ENCODE measurements around the gene NBEAL2. TPM values are rescaled to one million over a fixed set of nuclear protein-coding genes. Genes with fewer than 3 reads are reported as not detected.
A peak's percentile ranks its signal among the peaks of the same experiment; 100 is the strongest.
"Not testable (repeated sequence)": the region's sequence is repeated elsewhere in the genome, so short reads cannot be mapped to it uniquely, and the experiment has no call there.

Gene NBEAL2
- total RNA-seq, 1 donor from 2014 or later = 16.5 TPM

DNA sequence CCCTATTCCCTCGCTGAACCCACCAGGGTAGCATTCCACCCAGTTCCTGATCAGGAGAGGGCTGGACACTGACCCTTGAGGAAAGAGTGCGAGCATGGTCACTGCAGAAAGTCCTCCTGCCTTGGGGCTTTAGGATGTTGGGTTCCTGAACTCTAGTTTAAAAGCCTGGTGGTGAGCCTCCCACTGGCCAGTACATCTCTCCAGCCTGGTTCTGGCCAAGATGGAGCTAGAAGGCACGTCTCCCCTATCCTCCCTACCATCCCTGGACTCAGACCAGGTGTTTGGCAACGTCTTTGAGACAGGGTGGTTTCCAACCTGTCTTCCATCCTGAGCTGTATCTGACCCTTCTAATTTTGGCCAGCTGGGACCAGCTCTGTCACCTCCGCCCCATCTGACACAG lies 31.4 kb downstream of the NBEAL2 start:
- DNase-seq (ENCODE audit: low read depth in 2 of 2) = no peak

DNA sequence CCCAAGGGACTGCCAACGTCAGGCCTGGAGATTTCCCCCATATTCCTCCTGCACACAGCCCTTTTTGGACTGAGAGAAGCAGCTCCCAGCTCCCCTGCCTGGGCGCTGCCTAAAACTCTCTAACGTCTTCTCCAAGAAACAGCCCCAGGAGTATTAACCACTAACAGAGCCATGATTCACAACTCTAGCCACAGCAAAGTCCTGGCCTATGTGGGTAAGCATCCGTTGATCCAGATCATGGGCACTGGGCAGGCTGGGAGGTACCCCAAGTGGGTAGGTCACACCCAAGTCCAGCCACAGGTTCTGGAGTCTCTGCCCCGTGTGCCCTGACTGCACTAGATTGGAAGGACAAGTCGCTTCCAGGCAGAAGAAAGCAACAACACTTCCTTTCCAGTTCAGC lies 31.9 kb downstream of the NBEAL2 start:
- DNase-seq (ENCODE audit: low read depth in 2 of 2) = no peak

DNA sequence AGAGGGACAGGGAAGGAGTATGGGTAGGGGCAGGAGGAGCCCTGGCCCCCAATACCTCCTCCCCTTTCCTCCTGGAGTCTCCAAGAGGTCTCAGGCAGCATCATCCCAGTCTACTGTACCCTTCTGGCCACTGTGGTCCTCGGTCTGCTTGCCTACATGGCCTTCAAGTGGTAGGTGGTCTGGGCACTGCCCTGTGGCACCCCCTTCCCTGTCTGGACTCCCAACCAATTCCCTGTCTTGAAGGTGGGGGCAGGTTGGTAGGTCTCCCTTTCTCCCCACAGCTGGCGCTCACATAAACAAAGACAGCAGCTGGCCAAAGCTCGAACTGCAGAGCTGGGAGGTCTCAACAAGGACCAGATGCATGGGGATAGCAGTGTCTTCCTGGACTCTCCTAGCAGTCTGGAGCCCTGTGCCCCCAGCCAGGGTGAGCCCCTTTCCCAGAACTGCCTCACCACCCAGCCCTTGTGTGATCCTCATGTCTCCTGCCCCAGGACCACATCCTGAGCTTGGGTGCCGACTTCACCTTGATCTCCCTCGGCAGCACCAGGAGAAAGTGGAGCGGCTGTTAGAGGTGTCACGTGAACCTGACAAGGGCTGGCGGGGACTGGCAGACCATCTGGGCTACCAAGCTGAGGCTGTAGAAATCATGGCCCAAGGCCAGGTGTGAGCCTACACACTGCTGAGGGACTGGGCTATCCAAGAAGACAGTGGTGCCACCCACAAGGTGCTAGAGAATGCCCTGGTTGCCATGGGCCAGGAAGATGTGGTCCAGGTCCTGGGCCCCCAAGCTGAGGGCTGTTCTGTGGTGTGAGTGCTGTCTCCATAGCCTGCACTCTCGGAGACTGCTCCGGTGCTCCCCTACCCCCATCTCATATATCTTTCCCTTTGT lies 33.1 kb downstream of the NBEAL2 start:
- DNase-seq (ENCODE audit: low read depth in 2 of 2) = no peak

DNA sequence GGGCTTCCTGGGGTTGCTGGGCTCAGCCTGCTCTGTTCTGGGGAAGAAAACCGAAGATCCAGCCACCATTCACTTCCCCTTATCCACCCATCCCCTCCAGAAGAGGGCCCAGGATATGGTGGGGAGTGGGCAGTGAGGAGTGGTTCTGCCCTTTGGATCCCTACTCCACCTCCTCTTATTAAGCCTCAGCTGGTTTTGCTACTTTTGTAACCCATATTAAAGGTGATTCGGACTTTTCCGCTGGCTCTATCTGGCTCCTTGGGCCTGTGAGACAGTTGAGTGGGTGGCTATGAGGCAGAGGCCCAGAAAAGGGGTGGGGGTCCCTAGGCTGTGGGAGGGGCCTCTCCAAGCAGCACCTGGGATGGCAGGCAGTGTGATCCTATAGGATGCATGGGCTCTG lies 33.8 kb downstream of the NBEAL2 start:
- DNase-seq (ENCODE audit: low read depth in 2 of 2) = no peak

DNA sequence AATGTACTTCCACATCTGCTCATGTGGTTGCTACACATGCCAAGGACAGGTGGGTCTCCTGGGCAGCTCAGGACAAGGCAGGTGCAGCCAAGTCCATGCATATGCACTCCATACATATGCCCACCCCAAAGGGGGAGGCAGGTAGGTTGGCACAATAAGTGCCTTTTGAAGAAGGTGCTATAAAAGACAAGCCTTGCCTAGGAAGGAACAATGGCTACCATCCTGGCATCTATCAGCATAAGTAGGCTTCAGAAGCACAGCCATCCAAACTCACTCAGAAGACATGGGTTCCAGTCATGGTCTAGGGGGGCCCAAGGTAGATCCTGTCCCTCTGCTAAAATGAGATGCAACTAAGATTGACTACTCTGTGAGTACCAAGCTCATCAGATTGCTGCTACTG lies 34.6 kb downstream of the NBEAL2 start:
- DNase-seq (ENCODE audit: low read depth in 2 of 2) = no peak

DNA sequence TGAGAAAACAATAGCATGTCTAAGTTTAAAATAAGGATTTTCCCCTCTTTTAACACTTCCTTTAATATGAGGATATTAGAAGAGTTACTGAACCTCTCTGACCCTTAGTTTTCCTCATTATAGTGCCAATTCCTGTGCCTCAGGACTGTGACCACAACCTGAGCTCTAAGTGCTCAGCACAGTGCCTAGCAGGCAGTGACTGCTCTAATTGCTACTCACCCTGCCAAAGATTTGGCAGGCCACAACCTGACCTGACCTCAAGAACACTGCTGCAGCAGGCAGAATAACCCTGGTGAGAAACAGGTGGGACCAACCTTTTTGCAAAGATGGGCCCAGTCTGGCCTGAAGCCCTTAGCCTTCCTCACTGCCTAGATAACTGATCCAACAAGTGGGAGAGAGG lies 35.7 kb downstream of the NBEAL2 start:
- no peak for DNase-seq (ENCODE audit: low read depth in 2 of 2)

DNA sequence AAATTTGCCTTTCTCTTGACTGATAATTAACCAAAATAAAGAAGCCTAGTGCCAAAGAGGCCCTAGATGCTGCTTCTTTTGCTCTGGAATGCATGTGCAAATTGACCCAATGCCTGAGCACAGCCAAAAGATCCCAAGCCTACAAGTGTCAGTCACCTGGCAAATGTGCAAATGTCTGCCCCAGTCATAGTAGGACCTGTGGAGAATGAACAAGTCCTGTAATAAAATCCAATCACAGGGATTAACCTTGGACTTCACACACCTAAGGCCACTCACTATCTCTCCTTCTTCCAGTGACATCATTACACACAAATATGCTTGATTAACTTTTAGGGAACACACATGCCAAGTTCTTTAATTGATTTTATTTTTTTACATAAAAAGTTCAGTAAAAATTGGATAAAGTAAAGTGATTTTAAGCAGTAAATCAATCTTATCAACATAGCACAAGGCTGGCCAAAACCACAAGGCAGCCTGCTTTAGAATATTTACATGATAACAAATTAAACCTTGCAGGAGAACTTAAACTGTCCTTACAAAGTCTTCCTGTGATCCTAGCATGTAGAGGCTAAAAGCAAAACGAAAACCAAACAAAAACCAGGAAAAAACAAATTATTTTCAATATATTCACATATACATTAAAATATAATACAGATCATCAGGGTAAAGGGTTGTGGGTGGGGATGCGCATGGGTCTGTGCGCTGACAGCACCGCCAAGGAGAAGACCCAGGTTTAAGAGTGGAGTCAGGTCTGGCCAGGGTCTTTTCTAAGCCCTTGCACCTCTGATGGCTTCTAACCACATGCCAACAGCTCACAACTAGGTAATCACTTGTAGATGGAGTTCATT lies 36.8 kb downstream of the NBEAL2 start:
- no peak for DNase-seq (ENCODE audit: low read depth in 2 of 2)

DNA sequence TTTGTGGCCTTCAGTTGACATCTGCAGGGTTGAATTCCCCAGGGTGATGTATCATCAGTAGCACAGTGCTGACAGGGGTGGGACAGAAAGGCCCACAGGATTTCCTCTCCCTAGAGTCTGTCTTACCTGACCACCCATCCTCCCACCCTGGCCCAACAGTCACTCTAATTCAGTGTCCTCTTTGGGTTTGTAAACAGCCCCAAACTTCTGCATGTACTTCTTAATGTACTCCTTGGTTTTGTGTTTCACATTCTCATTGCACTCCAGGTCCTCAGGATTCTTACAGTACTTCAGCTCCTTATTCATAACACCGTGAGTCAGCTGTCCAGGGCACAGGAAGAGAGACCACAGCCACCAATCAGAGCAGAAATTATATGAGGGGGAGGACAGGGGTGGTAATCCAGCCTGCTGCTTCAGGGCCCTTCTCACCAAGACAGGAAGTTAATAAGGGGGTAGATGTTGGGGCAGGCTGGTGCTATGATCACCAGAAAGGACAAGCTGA lies 37.5 kb downstream of the NBEAL2 start:
- peak in 1 of 2 donors; percentile 81 for DNase-seq (ENCODE audit: low read depth in 2 of 2)

DNA sequence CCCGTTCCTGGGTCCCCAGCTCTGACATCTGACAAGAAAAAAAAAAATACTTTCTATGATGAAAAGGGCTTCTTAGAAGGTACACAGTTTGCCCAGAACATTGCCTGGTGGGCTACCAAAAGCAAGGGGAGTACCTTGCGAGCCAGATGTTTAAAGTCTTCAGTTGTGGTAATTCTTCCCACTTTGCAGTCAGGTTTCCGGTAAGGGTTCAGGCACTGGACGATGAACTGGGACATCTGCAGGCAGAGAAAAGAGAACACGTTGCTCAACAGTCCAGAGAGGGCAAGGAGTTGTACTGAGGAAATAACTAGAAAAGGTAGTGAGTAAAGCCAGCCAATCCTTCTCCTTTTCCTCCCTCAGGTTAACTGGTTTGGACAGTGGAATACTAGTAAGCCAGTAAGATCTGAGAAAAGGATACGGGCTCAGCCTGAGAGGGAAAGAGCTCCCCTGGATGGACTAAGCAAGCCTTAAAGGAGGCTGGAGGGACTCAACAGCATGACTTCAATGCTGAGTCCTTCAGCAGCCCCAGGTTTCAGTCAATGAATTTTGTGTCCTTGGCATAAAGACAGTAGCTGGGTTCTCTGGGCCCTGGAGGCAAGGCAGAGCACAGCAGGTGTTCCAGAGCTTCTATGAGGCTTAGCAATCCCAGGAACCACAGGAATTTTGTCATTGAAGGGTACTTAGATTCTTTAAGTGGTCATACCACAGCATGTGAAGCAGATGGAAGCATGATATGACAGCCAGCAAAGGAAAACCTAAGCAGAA lies 38.2 kb downstream of the NBEAL2 start:
- DNase-seq (ENCODE audit: low read depth in 2 of 2) = no peak

DNA sequence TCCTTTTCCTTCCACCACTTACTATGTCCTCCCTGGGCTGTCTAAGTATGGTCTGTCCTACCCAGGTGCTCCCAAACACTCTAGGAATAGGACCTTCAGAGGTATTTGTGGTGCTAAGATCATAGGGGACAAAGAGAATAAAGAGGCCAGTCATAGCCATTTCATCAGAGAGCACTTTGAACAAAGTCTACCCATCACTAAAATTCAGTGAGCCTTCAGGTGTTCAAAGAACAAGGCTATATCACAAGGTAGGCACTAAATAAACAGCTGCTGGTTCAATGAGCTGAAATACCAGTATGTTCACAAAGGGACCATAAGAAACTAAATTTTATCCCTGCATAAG lies 38.8 kb downstream of the NBEAL2 start:
- DNase-seq (ENCODE audit: low read depth in 2 of 2) = no peak

DNA sequence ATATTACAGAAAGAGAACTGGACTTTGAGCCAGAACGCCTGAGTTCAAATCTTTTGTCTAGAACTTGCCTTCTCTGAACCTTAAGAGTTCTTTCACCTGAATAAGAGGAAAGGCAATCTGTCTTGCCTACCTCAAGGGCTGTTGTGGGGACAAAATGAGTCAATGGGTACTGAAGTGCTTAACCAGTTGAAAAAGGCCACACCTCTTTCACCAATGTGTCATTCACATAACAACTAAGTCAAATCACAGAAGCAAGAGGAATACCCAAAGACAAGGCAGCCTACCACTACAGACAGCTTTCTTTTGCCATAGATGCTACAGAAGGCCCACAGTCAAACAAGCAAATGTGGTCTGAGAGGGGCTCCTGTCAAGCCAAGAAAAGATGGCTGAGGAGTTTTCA lies 39.7 kb downstream of the NBEAL2 start:
- DNase-seq (ENCODE audit: low read depth in 2 of 2) = no peak

DNA sequence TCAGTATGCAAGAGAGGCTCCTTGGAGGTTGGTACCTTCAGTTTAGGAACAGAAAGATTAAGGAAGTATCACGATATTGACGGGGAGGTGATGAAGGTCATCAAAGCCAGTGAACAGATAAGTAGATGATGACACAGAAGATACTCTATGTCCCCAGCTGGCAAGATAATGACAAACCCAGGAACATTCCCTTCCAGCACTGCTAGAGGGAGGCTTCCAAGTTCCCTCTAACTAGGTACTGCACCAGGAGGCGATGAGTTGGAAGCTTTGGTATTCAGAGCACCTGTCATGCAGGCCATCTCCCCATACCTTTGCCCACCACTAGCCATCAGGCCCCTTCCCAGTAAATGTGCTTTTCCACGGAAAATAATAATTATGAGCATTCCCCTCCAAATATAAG lies 40.8 kb downstream of the NBEAL2 start:
- no peak for DNase-seq (ENCODE audit: low read depth in 2 of 2)

DNA sequence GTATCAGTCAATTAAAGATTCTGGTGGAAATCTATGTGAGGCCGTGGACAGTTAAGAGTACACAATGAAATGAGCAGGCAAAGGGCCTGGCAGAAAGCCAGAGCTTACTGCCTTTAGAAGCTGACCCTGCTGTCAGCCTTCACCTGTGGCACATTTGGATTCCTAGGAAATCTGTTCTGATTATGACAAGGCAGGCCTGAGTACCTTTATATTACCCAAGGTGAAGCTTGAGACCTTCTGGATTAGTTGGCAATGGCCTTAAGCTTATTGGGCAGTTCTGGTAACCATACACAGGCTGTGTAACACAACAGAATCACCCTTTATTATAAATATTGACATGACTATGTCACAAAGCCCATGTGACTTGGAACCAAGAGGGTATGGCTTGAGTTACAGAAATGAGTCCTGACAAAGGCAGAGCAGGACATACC lies 43.2 kb downstream of the NBEAL2 start:
- peak; percentile 51 to 54 for DNase-seq (ENCODE audit: low read depth in 2 of 2)

DNA sequence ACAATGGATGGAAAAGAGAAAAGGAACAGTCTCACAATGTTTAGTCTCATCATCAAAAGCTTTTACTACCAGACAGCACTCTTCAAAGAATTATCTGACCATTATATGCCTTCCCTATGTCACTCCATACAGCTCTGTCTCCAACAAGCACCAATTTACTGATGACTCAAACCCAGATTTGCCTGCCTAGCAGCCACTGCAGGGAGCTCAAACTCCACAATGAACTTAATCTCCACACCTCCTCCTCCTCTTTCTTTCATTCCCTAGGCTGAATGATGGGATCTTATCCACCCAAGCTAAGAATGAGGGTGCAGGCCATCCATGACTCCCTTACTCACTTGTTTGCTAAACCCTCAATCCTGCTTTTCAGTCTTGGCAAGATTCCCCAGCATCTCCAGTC lies 45.5 kb downstream of the NBEAL2 start:
- DNase-seq (ENCODE audit: low read depth in 2 of 2) = no peak

DNA sequence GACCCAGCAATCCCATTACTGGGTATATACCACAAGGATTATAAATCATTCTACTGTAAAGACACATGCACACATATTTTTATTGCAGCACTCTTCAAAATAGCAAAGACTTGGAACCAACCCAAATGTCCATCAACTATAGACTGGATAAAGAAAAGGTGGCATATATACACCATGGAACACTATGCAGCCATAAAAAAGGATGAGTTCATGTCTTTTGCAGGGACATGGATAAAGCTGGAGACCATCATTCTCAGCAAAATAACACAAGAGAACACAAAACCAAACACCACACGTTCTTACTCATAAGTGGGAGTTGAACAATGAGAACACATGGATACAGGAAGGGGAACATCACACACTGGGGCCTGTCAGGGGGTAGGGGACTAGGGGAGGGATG lies 47.0 kb downstream of the NBEAL2 start:
- not testable (repeated sequence) for DNase-seq (ENCODE audit: low read depth in 2 of 2)

DNA sequence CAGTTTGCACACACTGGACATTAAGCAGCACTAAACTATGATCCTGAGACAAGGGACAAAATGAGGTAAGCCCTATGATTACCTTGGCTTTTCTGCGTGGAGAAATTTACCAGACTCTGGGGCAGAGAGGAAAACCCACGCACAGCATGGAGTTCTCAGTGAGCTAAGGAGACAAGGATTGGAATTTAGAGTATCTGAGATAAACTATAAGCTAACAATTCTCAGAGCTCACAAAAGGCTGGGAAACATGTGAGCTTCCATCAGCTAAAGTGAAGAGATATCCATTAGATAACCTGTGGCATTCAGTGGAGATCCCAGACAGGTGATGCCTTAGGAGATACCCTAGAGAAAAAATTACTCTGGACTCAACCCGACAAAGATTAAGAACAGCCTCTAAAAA lies 48.7 kb downstream of the NBEAL2 start:
- no peak for DNase-seq (ENCODE audit: low read depth in 2 of 2)

DNA sequence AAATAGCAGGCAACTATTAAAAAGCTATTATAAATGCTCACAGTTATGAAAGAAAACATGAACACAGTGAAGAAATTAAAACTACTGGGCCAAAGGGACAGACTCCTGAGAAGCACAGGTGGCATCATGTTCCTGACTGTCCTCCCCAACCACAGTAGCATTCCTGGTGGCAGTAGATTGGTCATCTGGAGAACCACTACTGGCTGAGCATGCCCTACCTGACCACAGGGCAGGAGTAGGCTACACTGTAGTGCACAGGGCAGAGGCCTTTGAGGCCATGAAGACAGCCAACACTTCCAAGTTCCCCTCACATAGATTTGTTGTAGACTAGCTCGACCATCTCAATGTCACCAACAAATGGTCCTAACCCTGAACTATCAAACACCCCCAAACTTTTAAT lies 49.2 kb downstream of the NBEAL2 start:
- DNase-seq (ENCODE audit: low read depth in 2 of 2) = no peak

DNA sequence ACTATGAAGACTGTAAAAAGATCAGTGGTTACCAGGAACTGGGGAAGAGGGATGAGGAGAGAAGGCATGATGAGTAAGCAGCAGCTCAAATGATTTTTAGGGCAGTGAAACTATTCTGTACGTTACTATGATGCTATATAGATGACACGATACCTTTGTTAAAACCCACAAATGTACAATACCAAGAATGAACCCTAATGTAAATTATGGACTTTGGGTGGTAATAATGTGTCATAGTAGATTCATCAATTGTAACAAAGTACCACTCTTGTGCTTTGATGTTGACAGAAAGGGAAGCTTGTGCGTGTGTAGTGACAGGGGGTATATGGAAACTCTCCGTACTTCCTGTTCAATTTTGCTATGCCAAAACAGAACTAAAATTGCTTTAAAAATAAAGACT lies 51.6 kb downstream of the NBEAL2 start:
- DNase-seq (ENCODE audit: low read depth in 2 of 2) = peak in 1 of 2 donors; percentile 48

DNA sequence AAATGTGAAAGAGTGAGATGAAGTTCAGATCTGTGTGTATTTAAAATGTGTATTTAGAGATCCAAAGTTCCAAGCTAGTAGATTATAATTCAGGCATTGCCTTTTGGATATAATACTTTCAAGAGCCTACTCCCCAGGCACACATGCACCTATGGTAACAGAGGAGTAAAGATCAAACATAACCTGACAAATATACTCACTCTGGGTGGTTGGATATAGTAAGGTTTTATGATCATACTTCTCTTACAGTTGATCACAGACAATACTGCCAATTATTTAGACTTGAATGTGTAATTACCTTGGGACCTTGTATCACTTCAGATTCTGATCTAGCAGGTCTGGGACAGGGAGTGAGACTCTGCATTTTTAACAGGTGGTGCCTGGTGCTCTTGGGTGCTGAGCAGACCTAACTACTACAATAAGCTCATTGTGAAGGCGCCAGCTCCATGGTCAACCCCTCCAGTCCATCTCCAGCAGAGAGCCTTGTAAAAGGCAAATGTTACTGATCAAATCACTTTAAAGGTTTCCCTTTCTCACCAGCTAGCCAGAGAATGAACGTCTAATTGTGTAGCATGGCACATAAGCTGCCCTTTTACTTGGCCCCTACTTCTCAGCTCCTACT lies 55.5 kb downstream of the NBEAL2 start:
- no peak for DNase-seq (ENCODE audit: low read depth in 2 of 2)

DNA sequence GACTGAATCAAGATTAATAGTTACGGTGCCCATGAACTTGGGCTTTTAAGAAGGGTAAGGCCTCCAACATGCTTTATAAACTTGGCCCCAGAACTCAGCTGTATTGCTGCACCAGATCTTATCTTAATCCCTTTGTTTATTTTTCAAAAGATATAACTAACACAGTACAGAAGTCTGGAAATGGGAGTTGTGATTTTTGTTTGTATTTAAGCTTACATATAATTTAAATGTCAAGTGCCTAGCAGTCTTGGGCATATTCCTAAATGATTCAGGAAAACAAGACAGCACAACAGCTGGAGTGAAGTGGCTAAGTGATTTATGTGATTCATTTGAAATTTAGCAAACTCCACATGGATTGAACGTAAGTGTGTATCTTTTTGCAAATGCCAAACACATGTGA lies 56.2 kb downstream of the NBEAL2 start:
- DNase-seq (ENCODE audit: low read depth in 2 of 2) = no peak

DNA sequence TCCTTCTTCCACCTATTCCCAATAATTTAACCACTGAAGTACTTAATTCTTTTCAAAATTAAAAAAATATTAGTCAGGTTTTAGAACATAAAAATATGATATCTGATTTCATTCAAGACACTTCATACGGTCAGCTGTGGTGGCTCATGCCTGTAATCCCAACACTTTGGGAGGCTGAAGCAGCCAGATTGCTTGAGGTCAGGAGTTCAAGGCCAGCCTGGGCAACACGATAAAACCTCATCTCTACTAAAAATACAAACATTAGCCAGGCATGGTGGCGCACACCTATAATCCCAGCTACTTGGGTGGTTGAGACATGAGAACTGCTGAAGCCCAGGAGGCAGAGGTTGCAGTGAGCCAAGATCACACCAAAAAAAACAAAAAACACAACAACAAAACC lies 56.7 kb downstream of the NBEAL2 start:
- DNase-seq (ENCODE audit: low read depth in 2 of 2) = no peak
